ENCODE results near the gene MAST3. TPM values are rescaled to one million over a fixed set of nuclear protein-coding genes. Genes with fewer than 3 reads are reported as not detected.

MAST3 gene
- polyA plus RNA-seq, 1 of the 3 experiments (the other 2 are of a cell fraction), result 4.5 TPM

DNA sequence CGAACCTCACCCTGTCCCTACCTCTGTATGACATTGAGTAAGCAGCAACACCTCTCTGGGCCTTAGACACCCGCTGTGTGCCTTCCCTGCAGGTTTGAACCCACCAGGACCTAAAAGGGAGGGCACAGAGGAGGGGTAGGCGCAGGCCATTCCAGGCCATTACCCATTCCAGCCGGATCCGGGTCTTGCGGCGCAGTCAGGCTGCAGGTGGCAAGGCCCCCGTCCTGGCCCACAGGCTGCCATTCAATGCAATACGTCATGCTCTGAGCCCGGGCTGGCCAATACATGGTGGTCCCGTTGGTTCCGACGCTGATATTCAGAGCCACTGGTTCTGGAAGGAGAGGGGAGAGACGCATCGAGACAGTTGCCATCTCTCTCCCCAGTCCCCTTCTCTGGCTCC lies 28.2 kb upstream of the MAST3 start:
- ChIA-PET CTCF (interaction anchor here (3.3 kb wide), 1 partner anchor 62 kb away, joined by 17 read pairs; the partner anchor contains the start of gene ARRDC2), POLR2A (no interaction called here)
- H3K9me3 ChIP-seq, result no peaks in the 10 kb centered on the region
- H3K4me1 ChIP-seq (ENCODE audit: control insufficient read depth in 1 of 2, insufficient read depth in 2 of 2, low read depth in 1 of 2, low read length in 1 of 2), result no peaks in the 10 kb centered on the region
- no peak overlapping the region for H3K27ac ChIP-seq (ENCODE audit: low read depth in 2 of 2, low read length in 1 of 2)
- no peaks in the 10 kb centered on the region for H3K36me3 ChIP-seq (replicated peaks in 1 of 2; ENCODE audit: control insufficient read depth in 1 of 2, insufficient read depth in 2 of 2, low read length in 1 of 2)
- no peak for TF ChIP-seq RXRA (IDR thresholded peaks at IDR 0.05; ENCODE audit: borderline replicate concordance, low read depth)
- TF ChIP-seq POLR2AphosphoS5 (IDR thresholded peaks at IDR 0.05; ENCODE audit: low read depth, low read length), result no peak
- TF ChIP-seq YY1 (IDR thresholded peaks at IDR 0.05; ENCODE audit: low read depth), result no peak
- no peak for TF ChIP-seq FOSL2 (IDR thresholded peaks at IDR 0.05; ENCODE audit: borderline replicate concordance, low read depth)
- no peak for TF ChIP-seq TEAD4 (IDR thresholded peaks at IDR 0.05; ENCODE audit: borderline replicate concordance, insufficient read depth)
- no peak for TF ChIP-seq JUND (IDR thresholded peaks at IDR 0.05)
- TF ChIP-seq GATA2 (CRISPR knock-in tag; IDR thresholded peaks at IDR 0.05), result no peak
- TF ChIP-seq NFIC (IDR thresholded peaks at IDR 0.05; ENCODE audit: borderline replicate concordance), result no peak
- TF ChIP-seq RCOR1 (IDR thresholded peaks at IDR 0.05; ENCODE audit: low read length), result no peak
- TF ChIP-seq TAF1 (IDR thresholded peaks at IDR 0.05; ENCODE audit: borderline replicate concordance, low read depth, low read length), result no peak
- no peak for TF ChIP-seq RFX5 (IDR thresholded peaks at IDR 0.05; ENCODE audit: low read length)
- TF ChIP-seq TCF12 (IDR thresholded peaks at IDR 0.05), result no peak
- no peak for TF ChIP-seq RAD21 (IDR thresholded peaks at IDR 0.05; ENCODE audit: low read length)
- no peak for TF ChIP-seq NRF1 (IDR thresholded peaks at IDR 0.05; ENCODE audit: low read depth, low read length)
- TF ChIP-seq EZH2phosphoT487 (IDR thresholded peaks at IDR 0.05; ENCODE audit: borderline replicate concordance, low read depth), result no peak
- TF ChIP-seq, protein P1, sequence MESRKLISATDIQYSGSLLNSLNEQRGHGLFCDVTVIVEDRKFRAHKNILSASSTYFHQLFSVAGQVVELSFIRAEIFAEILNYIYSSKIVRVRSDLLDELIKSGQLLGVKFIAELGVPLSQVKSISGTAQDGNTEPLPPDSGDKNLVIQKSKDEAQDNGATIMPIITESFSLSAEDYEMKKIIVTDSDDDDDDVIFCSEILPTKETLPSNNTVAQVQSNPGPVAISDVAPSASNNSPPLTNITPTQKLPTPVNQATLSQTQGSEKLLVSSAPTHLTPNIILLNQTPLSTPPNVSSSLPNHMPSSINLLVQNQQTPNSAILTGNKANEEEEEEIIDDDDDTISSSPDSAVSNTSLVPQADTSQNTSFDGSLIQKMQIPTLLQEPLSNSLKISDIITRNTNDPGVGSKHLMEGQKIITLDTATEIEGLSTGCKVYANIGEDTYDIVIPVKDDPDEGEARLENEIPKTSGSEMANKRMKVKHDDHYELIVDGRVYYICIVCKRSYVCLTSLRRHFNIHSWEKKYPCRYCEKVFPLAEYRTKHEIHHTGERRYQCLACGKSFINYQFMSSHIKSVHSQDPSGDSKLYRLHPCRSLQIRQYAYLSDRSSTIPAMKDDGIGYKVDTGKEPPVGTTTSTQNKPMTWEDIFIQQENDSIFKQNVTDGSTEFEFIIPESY (IDR thresholded peaks at IDR 0.05; ENCODE audit: borderline replicate concordance, low read depth), result no peak
- TF ChIP-seq GABPA (IDR thresholded peaks at IDR 0.05; ENCODE audit: low read depth), result no peak
- TF ChIP-seq, protein P2, sequence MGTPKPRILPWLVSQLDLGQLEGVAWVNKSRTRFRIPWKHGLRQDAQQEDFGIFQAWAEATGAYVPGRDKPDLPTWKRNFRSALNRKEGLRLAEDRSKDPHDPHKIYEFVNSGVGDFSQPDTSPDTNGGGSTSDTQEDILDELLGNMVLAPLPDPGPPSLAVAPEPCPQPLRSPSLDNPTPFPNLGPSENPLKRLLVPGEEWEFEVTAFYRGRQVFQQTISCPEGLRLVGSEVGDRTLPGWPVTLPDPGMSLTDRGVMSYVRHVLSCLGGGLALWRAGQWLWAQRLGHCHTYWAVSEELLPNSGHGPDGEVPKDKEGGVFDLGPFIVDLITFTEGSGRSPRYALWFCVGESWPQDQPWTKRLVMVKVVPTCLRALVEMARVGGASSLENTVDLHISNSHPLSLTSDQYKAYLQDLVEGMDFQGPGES (IDR thresholded peaks at IDR 0.05; ENCODE audit: low read depth, low read length), result no peak
- TF ChIP-seq, protein P3, sequence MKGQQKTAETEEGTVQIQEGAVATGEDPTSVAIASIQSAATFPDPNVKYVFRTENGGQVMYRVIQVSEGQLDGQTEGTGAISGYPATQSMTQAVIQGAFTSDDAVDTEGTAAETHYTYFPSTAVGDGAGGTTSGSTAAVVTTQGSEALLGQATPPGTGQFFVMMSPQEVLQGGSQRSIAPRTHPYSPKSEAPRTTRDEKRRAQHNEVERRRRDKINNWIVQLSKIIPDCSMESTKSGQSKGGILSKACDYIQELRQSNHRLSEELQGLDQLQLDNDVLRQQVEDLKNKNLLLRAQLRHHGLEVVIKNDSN (IDR thresholded peaks at IDR 0.05; ENCODE audit: borderline replicate concordance, low read depth), result no peak
- TF ChIP-seq, protein P4, sequence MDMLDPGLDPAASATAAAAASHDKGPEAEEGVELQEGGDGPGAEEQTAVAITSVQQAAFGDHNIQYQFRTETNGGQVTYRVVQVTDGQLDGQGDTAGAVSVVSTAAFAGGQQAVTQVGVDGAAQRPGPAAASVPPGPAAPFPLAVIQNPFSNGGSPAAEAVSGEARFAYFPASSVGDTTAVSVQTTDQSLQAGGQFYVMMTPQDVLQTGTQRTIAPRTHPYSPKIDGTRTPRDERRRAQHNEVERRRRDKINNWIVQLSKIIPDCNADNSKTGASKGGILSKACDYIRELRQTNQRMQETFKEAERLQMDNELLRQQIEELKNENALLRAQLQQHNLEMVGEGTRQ (IDR thresholded peaks at IDR 0.05; ENCODE audit: borderline replicate concordance, low read depth, low read length), result no peak
- 73% methylated on average over 13 of the region's 15 CpGs for WGBS (ENCODE audit: low lambda C conversion rate)
- H3K27me3 ChIP-seq (ENCODE audit: insufficient read depth), result no peaks in the 10 kb centered on the region
- DNase-seq, result peak; percentile 4
- H2AFZ ChIP-seq (ENCODE audit: low read depth), result no peak overlapping the region
- no peaks in the 10 kb centered on the region for H3K9me2 ChIP-seq
- H3K4me2 ChIP-seq, result no peak overlapping the region
- no peaks in the 10 kb centered on the region for H3K79me2 ChIP-seq (ENCODE audit: insufficient read depth)
- no peaks in the 10 kb centered on the region for H3F3A ChIP-seq (replicated peaks; ENCODE audit: insufficient read depth)
- H3K9ac ChIP-seq, result no peak overlapping the region
- H3K4me3 ChIP-seq (ENCODE audit: low read depth in 2 of 2, low read length in 1 of 2), result no peak overlapping the region
- H4K20me1 ChIP-seq (ENCODE audit: insufficient read depth), result no peaks in the 10 kb centered on the region
